HG03103 (cell line): ENCODE measurements around the gene PELI1.

Source experiments
- ATAC-seq: cut with Tn5 transposase; IDR thresholded peaks from one replicate; pipeline ENCODE4 v1.9.1; 2021; ENCODE audit warnings: low read depth; ENCODE audit not compliant: unreplicated experiment

The PELI1 gene

GRCh38 chr2:64162516-64162915 is 18.3 kb upstream of the PELI1 start:
- no peak for ATAC-seq

- ATAC-seq = no peak
These were observed 13.6 kb upstream of the PELI1 start for GRCh38 chr2:64157792-64158191.

- ATAC-seq = no peak
These were observed 9.6 kb upstream of the PELI1 start for GRCh38 chr2:64153811-64154210.

GRCh38 chr2:64151476-64151875 is 7.3 kb upstream of the PELI1 start:
- no peak for ATAC-seq

- ATAC-seq = no peak
These were observed 1.5 kb upstream of the PELI1 start for GRCh38 chr2:64145714-64146113.

GRCh38 chr2:64145119-64145518 is 899 bp upstream of the PELI1 start:
- ATAC-seq = no peak

GRCh38 chr2:64143169-64144056 is 807 bp downstream of the PELI1 start:
- peak; percentile 10 for ATAC-seq

GRCh38 chr2:64142741-64143168 is 1.5 kb downstream of the PELI1 start:
- ATAC-seq = no peak

- ATAC-seq = no peak
These were observed 2.4 kb downstream of the PELI1 start for GRCh38 chr2:64141674-64142405.

GRCh38 chr2:64140665-64141200 is 3.5 kb downstream of the PELI1 start:
- no peak for ATAC-seq

GRCh38 chr2:64139956-64140355 is 4.3 kb downstream of the PELI1 start:
- no peak for ATAC-seq

GRCh38 chr2:64137996-64138395 is 6.2 kb downstream of the PELI1 start:
- ATAC-seq = no peak

- no peak for ATAC-seq
These were observed 6.7 kb downstream of the PELI1 start for GRCh38 chr2:64137567-64137966.

GRCh38 chr2:64135421-64135820 is 8.8 kb downstream of the PELI1 start:
- ATAC-seq = no peak

- ATAC-seq = no peak
These were observed 9.4 kb downstream of the PELI1 start for GRCh38 chr2:64134813-64135212.

GRCh38 chr2:64133828-64134227 is 10.4 kb downstream of the PELI1 start:
- no peak for ATAC-seq

- ATAC-seq = no peak
These were observed 10.9 kb downstream of the PELI1 start for GRCh38 chr2:64133354-64133753.

- no peak for ATAC-seq
These were observed 13.9 kb downstream of the PELI1 start for GRCh38 chr2:64130333-64130732.

- no peak for ATAC-seq
These were observed 15.3 kb downstream of the PELI1 start for GRCh38 chr2:64128943-64129391.

GRCh38 chr2:64128406-64128805 is 15.8 kb downstream of the PELI1 start:
- ATAC-seq = no peak

GRCh38 chr2:64127119-64127518 is 17.1 kb downstream of the PELI1 start:
- ATAC-seq = no peak
